AG09309 (cell line): ENCODE results near the gene FGF21.

Experiments used
- DNase-seq: peaks from one replicate; pipeline ENCODE4 v3.0.0-alpha.2; 2010; ENCODE audit warnings: low read depth
- H3K4me3 ChIP-seq: 2 replicates; pipeline ENCODE4 v1.5.1; 2011; ENCODE audit warnings: mild to moderate bottlenecking, low read depth, low read length, moderate library complexity; ENCODE audit not compliant: control insufficient read depth
- CTCF ChIP-seq: IDR thresholded peaks from 2 replicates; pipeline ENCODE4 v1.5.1; 2011; ENCODE audit warnings: mild to moderate bottlenecking, low read depth, low read length, inconsistent platforms; ENCODE audit not compliant: insufficient read depth, control insufficient read depth; ENCODE audit errors: missing control alignments

FGF21 gene

DNA sequence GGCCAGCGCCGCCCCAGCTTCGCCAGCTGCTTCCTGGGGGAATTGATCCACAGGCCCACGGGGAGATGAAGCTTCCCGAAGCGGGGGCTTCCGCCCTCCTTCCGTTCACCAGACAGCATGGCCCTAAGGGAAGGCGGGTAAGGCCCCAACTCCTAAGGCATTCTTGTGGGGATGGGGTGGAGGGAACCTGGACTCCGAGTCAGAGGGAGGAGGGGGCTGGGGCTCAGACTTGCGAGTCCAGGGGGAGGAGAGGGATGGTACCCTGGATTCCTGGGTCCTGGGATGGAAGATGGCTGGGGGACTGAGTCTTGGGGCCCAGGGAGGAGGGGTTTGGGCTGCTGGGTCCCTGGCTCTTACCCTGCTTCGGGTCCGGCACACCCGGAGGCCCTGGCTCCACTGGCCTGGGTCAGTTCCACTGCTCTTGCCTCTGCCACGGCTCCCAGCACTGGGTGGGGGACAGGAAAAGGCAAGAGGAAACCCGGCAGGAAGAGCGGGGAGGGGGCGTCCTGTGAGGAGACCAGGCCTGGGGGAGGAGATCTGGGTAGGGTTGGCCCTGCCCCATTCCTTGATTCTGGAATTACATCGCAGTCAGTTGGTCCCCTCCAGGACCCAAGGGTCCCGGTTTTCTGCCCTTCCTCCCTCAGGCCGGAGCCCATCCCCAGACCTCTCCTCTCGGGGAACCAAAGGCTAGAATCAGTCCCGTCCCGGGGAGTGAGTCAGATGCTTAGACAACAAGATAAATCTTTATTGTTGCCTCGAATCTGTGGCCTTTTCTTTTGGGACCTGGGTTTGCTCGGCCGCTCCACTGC, 15.0 kb upstream of the FGF21 start, which contains the start of gene RASIP1:
TSS of gene RASIP1 (minus strand) at position 447 of the 809 bp plus-strand sequence. CDS start at position 119, 328 bp downstream.
- TF ChIP-seq CTCF: no peak
- no peak within 1 kb of the TSS for H3K4me3 ChIP-seq
- no peak for DNase-seq

GRCh38 chr19:48741129-48741999, 14.0 kb upstream of the FGF21 start:
- no peak for DNase-seq
- no peak overlapping the region for H3K4me3 ChIP-seq
- TF ChIP-seq CTCF: no peak

DNA sequence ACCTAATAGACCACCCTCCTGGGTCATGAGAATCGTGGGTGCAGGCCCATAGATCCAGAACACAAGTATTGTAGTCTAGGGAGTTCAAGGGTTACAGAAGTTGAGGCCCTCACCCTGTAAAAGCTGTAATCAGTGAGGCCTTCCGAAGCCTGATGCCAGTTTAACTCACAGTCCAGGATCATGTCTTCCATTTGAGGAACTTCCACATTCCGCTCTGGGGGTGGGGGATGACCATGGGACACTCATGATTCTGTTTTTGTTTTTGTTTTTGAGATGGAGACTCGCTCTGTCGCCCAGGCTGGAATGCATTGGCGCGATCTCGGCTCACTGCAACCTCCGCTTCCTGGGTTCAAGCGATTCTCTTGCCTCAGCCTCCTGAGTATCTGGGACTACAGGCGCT, 13.2 kb upstream of the FGF21 start:
- no peak for TF ChIP-seq CTCF
- no peak overlapping the region for H3K4me3 ChIP-seq
- no peak for DNase-seq

DNA sequence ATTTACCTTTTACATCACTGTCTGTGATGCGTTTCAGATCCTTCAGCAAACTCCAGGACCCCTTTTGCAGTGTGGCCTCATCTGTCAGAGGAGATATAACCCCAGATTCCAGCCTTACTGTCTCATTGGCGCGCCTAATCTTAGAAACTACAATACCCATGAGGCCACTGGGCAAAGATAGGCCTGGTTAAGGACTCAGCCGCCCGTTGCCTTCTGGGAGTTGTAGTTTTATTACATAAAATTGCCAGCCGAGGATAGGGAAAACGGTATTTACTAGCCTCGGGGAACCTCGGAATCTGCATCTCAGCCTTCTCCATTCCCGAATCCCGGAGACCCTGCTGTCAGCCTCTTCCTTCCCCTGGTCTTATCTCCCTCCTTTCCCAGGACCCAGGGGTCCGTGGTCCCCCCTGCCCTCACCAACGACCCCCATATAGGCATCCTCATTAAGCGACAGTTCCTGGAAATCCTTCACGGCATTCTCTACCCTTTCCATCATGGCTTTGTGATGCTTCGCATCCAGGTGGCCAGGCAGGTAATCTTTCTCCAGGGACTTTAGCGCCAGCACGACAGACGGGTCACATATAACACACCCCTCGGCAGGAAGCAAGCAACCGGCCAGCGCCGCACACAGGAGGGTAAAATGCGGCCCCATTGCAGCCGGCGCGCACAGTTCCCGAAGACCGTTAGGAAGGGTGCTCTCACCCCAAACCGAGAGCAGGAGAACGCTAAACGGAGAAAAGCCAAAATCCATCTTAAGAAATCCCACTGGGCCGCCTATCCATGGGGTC, 9.9 kb upstream of the FGF21 start:
- DNase-seq: no peak
- no peak overlapping the region for H3K4me3 ChIP-seq
- TF ChIP-seq CTCF: no peak

- TF ChIP-seq CTCF: no peak
- no peak for DNase-seq
- H3K4me3 ChIP-seq: no peak overlapping the region
These were observed 9.2 kb upstream of the FGF21 start for GRCh38 chr19:48746110-48746509.
